ENCODE measurements around the gene NUDCD2. TPM values are rescaled to one million over a fixed set of nuclear protein-coding genes. Genes with fewer than 3 reads are reported as not detected.

NUDCD2 gene
- total and polyA plus RNA-seq, 9 of the 15 experiments (the other 6 are each of a cell fraction or from before 2014, with no cell fraction given) = 14.6 to 76.9 (median 32.5) TPM

DNA sequence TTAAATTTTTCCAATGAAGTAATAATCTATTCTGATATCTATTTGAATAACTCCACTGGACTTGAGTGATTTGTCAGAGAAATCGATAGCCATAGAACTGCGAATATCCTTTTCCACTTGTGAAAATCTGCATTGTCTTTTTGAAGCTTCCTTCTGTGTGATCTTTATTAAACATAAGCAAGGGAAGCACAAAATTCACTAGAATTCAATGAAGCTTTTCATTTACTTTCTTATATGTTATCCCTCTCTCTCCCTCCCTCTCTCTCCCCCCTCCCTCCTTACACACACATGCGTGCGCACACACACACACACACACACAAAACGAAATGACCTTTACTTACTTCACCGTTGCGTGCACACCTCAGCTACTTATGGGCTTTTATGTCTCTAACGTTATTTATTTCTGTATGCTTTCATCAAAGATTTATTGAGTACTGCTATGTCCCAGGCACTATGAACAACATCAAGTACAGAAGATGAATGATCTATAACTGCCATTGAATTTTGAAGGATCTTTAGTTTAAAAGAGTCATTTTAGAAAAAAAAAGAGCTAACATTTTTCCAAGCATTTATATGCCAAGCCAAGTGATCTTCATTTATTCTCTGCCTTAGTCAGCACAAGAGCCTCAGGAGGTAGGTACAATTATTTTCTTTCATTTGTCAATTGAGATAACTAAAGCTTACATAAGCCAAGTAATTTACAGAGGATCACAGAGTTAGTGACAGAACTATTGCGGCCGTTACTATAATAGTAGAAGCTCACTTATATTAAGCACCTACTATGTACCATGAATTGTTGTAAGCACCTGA lies 55.3 kb downstream of the NUDCD2 start:
- Histone ChIP-seq H3K9me3 (replicated peaks; ENCODE audit: control insufficient read depth, insufficient read depth, low read depth, low read length) (no peaks in the 10 kb centered on the region), H3K9me1 (ENCODE audit: control insufficient read depth, insufficient read depth, low read length) (no peaks in the 10 kb centered on the region), H3K4me2 (ENCODE audit: insufficient read depth, low read length) (no peak overlapping the region), H2AFZ (ENCODE audit: low read depth, low read length) (no peak overlapping the region), H3K27me3 (ENCODE audit: control insufficient read depth in 2 of 2, insufficient read depth in 2 of 2, low read length in 2 of 2) (no peaks in the 10 kb centered on the region), H3K79me2 (ENCODE audit: control insufficient read depth, insufficient read depth, low read length) (no peaks in the 10 kb centered on the region), H4K20me1 (replicated peaks; ENCODE audit: control insufficient read depth, insufficient read depth, low read length) (no peaks in the 10 kb centered on the region), H3K27ac (ENCODE audit: extremely low read depth, low read depth, low read length) (no peak overlapping the region), H3K4me3 (no peak overlapping the region), H3K36me3 (ENCODE audit: control insufficient read depth, insufficient read depth, low read length) (no peaks in the 10 kb centered on the region), H3K4me1 (replicated peaks in 1 of 2; ENCODE audit: control insufficient read depth in 2 of 2, insufficient read depth in 2 of 2, low read length in 2 of 2) (no peaks in the 10 kb centered on the region; a peak in 1 of 5 replicates), H3K9ac (ENCODE audit: insufficient read depth in 1 of 2, low read depth in 2 of 2, low read length in 2 of 2) (no peak overlapping the region)
- no TSS peak for BruUV-seq (replicated peaks)
- ATAC-seq (no peak), FAIRE-seq (no peak), DNase-seq (ENCODE audit: extremely low read depth in 1 of 4, low spot score in 3 of 4) (no peak)
- POLR2A ChIA-PET = no interaction called here
- peak; percentile 57 for TF ChIP-seq HNRNPK (IDR thresholded peaks at IDR 0.05; ENCODE audit: low read depth, low read length, poor library complexity, severe bottlenecking)
- TF ChIP-seq, protein P1, sequence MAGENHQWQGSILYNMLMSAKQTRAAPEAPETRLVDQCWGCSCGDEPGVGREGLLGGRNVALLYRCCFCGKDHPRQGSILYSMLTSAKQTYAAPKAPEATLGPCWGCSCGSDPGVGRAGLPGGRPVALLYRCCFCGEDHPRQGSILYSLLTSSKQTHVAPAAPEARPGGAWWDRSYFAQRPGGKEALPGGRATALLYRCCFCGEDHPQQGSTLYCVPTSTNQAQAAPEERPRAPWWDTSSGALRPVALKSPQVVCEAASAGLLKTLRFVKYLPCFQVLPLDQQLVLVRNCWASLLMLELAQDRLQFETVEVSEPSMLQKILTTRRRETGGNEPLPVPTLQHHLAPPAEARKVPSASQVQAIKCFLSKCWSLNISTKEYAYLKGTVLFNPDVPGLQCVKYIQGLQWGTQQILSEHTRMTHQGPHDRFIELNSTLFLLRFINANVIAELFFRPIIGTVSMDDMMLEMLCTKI (IDR thresholded peaks at IDR 0.05; ENCODE audit: partially characterized antibody) = no peak
- intact Hi-C loops (cut with micrococcal nuclease) (loop anchor here (5.0 to 10.0 kb wide), 2 partner anchors 322 to 1860 kb away; partner anchors contain the start of gene GABRB2), in situ Hi-C loops (cut with MboI) (no loop called here)
- 47% methylated on average over 7 of the region's 10 CpGs for WGBS (ENCODE audit: insufficient coverage, low coverage, missing lambda C conversion rate)
- CTCF ChIA-PET (ENCODE audit: low intra/inter-chr PET ratio) = no interaction called here

All from K562 (cell line).